GM18508 (cell line): ENCODE data around the gene YJEFN3.

Experiments used
- ATAC-seq: cut with Tn5 transposase; IDR thresholded peaks from one replicate; pipeline ENCODE4 v1.9.1; 2021; ENCODE audit warnings: moderate number of reproducible peaks; ENCODE audit not compliant: insufficient read depth, unreplicated experiment

Gene YJEFN3

DNA sequence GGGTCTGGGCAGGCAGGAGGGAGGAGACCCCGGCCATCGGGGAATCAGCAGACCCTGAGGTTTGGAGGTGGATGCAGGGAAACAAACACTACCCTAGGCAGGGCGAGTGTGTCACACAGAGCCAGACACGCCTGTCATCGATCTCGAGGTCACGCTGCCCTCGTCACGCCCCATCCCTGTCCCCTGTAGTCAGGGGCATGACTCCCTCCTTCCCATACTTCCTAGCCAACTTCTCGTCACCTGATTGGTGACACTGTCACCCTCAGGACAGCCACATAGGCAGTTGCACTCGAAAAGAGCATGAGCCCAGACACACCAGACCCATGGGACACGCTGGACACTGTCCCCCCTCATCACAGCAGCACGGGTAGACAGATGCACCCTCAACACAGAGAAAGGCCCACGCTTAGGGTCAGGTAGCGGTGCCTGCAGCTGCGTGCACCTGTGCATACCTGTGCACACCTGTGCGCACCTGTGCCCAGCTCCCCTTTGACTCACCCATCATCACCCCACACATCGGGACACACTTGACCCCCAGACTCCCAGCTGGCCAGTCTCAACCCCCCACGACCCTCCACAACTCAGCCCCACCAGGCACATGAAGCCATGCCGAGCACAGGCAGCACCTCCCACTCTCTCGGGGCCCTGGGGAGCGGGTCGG, 21.2 kb downstream of the YJEFN3 start:
- ATAC-seq, result no peak

DNA sequence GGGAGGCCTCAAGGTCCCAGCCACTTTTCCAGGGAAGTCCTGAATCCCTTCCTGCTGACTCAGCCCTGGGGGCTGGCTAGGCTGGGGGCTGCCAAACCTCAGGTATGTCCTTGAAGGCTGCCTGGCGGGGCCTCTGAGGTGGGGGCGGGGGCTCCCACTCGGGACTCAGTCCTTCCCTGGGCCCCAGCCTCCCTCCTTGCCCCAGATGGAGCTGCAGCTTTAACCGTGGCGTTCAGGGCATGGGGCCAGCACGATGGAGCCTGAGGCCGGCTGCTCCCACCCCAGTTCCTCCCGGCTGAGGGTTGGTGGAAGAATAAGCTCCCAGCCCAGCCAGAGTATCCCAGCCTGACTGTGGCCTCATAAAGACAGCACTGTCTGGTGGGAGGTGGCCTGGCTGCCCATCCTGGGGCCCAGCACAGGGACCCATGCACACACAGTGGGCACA, 21.8 kb downstream of the YJEFN3 start:
- no peak for ATAC-seq

DNA sequence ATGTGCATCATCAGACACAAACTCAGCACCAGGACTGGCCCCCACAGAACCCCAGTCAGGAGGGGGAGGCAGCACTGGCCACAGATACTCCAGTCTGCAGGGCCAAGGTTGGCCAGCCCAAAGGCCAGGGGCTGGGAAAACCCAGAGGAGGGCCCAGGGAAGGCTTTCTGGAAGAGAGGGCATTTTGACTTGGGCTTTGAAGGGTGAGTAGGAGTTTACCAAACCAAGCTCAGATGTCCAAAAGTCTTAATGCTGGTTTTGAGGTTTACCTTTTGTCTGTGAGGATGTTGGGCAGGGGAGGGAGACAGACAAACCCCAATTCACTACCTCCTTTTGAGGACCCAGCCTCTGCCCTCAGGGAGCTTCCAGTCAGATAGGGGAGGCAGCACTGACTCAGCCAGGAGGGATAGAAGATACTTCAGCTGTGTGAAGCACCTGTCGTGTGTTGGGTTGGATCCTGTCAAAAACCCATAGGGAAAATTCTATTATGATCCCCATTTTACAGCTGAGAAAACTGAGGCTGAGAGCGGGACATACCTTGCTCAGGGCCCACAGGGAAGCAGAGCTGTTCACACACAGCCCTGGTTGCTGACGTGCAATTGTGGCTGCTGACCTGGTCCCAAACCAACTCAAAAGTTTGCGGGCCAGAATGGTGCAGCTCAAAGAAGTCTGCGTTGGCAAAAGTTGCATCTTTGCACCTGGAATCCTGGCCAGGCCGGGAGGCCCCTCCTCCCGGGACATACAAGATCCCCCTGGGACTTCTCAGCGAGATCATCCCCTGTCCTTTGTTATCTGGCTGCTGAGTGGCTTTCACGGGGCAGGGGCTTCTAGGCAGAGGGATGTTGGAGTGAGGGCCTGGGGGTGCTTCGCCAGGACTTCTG, 22.5 kb downstream of the YJEFN3 start:
- ATAC-seq, result no peak

DNA sequence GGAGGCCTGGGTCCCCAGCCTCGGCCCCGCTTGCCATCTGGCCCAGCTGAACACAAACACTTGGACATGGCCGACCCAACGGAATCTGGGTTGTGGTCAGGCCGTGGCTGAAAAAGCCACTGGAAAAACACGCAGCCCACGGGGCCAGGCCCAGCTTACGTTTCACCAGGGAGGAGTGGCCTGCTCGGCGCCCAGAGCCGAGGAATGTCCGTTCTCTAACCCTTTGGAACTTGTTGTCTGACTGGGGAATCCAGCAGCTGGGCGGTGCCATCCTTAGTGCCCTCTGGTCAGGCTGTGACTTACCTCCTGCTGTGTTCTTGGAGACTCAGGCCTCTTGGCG, 23.1 kb downstream of the YJEFN3 start:
- ATAC-seq, result no peak

DNA sequence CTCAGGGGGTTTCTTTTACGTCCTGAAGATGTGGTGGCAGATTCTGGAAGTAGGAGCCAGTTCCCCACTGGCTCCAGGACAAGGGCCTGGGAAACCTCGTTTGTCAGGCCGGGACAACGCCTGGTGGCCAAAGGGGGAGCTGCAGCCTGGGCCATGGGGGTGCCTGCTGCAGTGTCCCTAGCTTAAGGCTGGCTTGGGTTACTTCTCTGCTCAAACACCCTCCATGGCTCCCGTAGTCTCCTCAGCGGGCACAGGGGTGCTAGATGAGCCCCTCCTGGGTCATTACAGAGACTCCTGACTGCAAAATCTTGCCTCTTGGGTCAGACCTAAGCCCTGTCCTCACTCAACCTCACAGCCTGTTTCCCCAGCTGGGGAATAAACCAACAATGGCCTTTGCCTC, 24.1 kb downstream of the YJEFN3 start:
- no peak for ATAC-seq

DNA sequence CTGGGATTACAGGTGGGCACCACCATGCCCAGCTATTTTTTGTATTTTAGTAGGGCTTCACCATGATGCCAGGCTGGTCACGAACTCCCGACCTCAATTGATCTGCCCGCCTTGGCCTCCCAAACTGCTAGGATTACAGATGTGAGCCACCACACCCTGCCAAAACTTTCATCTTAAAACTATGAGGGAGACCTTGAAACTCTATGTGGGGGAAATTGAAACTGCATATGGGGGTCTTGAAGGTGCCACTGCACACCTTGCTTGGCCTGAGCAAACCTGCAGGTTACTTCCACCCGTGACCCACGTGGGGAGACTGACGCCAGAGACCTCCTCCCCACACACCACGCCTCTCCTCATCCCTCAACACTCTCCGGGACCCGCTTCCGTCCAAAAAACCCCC, 25.0 kb downstream of the YJEFN3 start:
- ATAC-seq, result no peak

DNA sequence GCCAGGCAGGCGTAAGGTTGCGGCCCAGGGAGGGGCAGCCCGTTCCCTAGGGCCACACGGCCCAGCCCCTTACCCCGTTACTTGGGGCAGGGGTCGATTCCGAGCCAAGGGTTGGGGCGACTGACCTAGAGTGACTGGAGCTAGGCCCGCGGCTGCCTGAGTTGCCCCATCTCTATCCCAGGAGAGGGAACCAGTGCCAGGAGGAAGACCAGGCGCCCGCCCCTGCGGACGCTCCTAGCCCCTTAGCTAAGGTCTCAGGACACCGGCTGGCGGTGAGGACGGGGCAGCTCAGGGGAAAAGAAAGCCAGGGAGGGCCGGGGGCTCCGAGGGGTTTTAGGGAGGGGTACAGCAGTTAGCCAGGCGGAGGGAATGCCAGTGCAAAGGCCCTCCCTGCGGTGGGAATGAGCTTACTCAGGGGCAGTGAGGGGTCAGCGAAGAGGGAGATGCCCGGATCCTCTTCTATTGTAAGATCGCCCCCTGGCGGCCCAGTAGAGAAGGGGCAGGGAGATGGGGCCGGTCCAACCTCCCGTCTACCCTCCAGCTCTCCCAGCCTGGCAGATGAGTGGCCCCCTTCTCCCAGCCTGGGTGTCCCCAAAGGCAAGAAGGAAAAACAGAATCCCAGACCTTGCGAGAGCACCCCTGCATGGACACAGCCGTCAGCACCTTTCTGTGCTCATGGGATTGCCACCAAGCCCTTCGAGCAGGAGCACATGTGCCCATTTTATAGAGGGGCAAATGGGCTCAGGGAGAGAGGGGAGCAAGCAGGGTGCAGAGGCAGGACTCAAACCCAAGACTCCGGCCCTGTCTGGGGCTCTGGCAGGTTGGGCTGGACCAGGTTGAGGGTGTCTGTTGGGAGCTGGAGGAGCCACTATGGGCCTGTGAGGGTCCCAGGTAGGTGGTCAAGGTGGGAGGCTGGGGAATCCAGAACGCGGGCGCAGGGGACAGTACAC, 25.6 kb downstream of the YJEFN3 start:
- ATAC-seq, result no peak

DNA sequence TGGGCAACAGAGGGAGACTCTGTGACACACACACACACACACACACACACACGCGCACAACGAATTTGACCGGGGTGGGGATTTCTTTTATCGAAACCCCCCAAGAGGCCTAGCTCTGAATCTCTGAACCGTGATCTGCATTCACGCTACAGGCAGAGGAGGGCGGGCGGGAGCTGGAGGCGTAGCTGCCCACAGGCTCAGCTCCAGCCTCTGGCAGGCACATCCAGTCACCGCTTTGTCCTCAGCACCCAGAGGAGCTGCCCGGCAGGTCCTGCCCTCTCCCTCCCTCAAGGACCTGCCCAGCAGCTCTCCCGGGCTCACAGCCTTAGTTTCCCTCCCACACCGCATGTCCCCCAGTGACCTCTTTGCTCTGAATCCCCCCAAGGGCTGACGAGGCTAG, 29.3 kb downstream of the YJEFN3 start:
- ATAC-seq, result no peak

DNA sequence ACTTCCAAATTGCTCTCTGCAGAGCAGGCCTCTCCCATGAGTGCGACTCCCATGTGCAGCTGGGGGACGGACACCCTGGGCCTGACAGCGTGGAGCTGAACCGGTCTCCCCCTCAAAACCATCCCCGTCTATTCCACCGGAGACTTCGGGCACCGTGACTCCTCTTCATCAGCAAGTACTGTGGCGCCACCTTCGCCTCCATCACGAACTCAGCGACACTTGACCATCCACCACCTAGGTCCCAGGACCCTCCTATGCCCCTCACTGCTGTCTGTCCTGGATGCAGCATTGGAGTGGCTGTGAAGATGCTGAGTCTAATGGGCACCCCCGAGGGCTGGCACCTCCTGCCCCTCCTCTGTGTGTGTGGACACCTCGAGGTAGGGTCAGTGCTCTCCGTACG, 29.9 kb downstream of the YJEFN3 start:
- no peak for ATAC-seq

DNA sequence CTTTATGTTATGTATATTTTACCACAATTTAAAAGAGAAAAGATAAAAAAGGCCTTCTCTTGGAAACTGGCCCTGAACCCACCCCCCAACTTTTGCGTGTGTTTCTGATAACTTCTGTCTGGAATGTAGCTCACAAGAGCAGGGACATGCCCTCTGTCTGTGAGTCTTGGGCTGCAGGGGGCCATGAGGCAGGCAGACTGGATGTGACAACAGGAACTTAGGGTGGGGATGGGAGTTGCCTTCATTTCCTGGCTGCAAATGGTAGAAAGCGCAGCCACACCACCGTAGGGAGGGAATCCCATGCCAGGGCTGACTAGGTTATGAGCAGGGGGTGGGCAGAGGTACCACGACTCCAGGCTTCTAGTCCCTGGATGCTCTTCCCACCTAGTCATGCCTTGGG, 31.2 kb downstream of the YJEFN3 start:
- no peak for ATAC-seq

DNA sequence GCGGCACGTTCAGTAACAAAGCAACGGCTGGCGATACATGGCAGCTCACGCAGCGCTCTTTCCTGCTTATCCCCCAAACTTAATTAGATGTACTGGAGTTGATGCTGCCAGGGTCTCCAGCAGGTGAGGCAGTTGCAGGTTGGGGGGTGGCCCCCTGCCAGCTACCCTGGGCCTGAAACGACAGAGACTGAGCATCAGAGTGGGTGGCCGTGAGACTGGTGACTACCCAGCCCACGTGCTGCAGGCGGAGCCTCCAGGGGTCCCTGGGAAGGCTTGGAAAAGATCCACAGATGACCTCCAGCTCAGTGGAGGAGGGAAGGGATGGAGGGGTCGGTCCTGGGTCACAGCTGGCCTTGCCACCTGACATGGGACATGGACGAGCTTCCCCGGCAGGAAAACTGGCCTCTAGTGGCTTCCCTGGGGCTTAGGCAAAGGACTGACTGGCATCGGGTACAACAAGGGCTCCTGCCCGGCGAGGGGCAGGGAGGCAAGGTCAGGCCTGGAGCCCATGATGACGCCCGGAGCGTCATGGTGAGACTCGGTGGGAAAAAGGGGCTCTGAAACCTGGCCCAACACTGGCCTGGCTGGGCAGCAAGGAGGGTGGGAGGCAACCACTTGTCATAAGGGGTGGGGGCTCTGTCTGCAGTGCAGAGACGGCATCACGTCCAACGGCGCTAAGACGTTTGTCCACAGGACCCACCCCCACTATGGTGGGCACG, 33.4 kb downstream of the YJEFN3 start:
- ATAC-seq, result no peak

DNA sequence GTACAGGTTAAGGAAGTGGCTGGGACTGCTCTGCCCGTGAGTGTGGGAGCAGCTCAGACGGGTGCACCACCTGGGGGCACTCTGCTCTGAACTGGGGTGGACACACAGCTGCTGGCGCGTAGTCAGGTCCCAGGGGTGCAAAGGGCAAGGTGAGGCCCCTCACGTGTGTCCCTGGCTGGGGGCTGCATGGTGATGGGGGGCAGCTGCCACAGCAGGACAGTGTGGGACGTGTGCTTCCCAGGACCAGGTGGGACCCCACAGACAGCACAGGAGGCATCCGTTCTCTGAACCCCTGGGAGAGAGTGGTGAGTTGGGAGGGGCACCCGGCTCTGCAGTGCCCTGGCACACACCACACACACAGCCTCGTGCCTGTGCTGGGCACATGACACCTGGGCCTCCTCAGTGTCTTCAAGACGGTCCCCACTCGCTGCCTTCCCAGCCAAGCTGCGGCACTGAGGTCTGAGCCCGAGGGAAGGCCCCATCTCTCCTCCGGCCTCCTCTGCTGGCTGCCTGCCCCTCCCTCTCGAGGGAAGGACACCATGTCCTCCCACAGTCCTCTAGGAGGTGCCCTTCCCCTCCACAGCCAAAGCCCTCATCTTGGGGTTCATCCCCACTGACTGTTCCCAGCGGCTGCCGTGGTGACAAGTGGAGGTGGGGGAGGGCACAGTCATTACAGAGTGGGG, 34.1 kb downstream of the YJEFN3 start:
- ATAC-seq, result no peak

DNA sequence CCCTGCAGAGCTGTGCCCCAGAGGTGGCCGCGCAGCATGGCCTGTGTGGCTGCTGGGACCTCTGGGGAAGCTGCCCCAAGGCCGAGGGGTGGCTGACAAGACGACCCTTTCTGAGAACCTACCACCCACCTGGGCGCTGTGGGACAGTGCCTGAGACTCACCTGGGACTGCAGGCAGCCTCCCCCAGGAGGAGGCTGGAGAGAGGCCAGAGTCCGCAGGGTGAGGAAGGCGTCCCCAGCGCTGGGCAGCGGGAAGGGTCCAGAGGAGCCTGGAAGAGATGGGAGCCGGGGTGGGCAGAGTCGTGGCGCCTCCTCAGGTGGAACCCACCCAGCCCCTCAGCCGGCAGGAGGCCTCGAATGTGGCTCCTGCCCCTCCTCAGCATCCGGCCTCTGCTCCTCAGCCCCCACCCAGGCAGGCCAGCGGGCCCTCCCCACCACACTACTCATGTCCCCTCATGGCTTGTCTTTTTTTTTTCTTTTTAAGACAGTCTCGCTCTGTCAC, 34.7 kb downstream of the YJEFN3 start:
- ATAC-seq, result no peak

DNA sequence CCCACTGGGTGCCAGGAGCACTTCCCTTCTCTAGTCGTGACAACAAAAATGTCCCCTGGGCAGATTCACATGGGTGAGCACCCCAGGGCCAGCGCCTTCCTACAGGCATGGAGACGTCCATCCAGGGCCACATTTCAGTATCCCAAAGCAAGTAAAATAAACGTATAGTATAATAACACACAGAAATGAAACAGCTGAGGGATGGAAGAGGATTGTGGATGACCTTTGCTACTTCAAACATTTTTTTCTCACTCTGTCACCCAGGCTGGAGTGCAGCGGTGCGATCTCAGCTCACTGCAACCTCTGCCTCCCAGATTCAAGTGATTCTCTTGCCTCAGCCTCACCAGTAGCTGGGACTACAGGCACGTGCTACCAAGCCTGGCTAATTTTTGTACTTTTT, 37.6 kb downstream of the YJEFN3 start:
- no peak for ATAC-seq

DNA sequence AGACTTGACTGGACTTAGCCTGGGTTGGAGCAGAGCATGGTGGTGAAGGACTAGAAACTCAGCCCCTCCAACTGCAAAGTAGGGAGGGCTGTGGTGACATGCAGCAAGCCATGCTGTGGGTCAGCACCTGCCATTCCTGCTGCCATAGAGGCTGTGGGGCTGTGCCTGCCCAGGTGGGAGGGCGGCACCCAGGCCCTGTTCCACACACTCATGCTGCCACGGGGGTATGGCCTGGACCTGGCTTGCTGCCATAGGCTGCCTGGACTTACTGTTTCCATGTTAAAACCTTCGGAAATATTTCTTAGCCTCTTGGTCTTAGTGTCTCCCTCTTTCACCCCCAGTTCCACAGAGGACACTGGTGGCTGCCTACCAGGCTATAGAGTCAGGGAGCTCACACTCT, 38.7 kb downstream of the YJEFN3 start:
- ATAC-seq, result no peak

DNA sequence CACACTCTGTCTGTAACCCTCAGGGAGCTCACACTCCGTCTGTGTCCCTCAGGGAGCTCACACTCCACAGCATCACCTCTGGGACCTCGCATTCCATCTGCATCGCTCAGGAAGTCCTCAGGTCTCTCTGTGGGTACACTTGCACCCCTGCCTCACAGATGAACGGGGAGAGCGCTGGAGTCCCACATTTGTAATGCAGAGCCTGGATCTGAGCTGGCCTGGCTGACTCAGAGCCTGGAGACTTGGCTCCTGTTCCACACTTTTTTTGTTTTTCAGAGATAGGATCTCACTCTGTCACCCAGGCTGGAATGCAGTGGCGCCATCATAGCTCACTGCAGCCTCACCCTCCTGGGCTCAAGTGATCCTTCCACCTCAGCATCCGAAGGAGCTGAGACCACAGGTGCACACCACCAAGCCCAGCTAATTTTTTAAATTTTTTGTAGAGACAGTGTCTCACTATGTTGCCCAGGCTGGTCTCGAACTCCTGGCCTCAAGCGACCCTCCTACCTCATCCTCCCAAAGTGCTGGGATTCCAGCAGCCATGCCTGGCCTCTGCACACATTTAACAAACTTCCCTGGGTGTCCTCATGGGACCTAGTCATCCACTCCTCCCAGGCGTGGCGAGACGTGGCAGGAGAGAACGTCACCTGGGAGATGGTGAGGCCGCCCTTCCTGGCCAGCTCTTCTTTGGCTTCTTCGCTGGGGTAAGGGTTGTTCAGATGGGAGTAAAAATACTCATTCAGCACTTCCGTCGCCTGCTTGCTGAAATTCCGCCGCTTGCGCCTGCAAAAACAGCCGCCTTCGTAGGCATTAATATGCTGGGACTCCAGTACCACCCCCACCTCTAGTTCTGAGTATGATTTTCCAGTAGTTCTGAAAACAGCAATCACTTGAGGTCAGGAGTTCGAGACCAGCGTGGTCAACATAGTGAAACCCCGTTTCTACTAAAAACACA, 40.4 kb downstream of the YJEFN3 start:
- no peak for ATAC-seq

DNA sequence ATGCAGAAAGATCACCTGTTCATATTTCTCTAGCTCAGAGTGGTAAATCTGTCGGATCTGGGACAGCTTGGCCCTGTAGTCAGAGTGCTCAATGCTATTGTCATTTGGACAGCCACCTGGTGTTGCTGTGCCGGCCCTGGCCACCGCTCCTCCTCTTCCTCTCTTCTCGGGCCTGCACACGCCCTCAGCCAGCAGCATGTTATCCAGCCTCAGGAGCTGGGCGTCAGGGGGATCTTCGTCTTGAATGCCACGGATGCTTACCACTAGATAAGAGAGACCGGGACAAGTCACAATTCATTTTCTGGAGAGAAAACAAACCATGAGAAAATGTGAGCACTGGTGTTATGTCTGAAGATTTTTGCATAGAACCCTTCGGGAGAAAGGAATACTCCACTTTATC, 41.9 kb downstream of the YJEFN3 start:
- ATAC-seq, result no peak

DNA sequence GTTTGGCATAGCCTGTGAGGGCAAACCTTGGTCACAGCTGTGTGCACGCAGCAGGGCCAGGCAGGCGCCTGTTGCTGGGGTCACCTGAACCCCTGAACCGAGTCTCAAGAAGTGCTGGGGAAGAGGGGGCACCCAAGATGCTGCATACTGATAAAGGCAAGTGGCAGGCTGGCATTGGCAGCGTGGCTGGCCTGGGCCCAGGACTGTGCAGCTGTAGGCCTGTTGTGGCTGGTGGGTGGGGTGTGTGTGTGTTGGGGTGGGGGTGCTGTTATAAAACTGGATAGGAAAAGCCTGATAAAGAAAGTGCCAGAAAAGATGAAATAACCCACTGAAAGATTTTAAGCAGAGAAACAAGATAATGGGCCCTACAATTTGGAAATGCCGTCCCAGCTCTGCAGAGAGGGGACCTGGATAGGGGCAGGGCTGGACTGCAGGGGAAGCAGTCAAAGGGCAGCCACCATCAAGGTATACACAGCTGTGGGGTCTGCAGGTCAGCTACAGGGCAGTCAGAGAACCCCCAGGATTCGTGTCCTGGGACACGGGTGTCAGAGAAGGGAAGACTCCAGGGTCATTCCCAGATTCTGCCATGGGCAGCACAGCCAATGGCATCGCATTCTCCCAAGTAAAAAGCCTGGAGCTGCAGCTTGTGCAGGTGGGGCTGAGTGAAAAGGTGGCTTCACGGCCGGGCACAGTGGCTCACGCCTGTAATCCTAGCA, 42.5 kb downstream of the YJEFN3 start:
- ATAC-seq, result no peak
